Erythroblast (primary cell): ENCODE results near the gene STK24.

Experiments
- GATA1 ChIP-seq: IDR thresholded peaks from 2 replicates; pipeline ENCODE4 v1.6.1; 2011; ENCODE audit warnings: low read depth, mild to moderate bottlenecking, control low read depth, low read length, moderate library complexity
- POLR2A ChIP-seq: IDR thresholded peaks from 2 replicates; pipeline ENCODE4 v1.6.1; 2011; ENCODE audit warnings: mild to moderate bottlenecking, low read length

- TF ChIP-seq POLR2A (no peak), GATA1 (no peak)
Measured at GRCh38 chr13:98496479-98496791, 80.5 kb downstream of the STK24 start.
